ENCODE data around the gene ART4. TPM values are rescaled to one million over a fixed set of nuclear protein-coding genes. Genes with fewer than 3 reads are reported as not detected.

Gene ART4
- total and polyA plus RNA-seq, 12 donors, result 0.22 to 15.2 (median 4.7) TPM

- no peaks in the 10 kb centered on the region for H3K9me3 ChIP-seq (replicated peaks in 1 of 3)
- intact Hi-C loops (cut with DNase I), result no loop called here
- no peaks in the 10 kb centered on the region for H3K4me1 ChIP-seq (replicated peaks in 1 of 2)
- no peak overlapping the region for H3K27ac ChIP-seq
- no peaks in the 10 kb centered on the region for H3K36me3 ChIP-seq (replicated peaks in 1 of 2)
- H3K27me3 ChIP-seq, result no peaks in the 10 kb centered on the region
- no peak for DNase-seq
- no peak for TF ChIP-seq POLR2A (IDR thresholded peaks at IDR 0.05)
- H3K4me3 ChIP-seq, result no peak overlapping the region
- WGBS, 4 donors, result 74 to 84% (median 76%) methylated on average over 1 of the region's 1 CpG
Measured at GRCh38 chr12:14824012-14824634, 19.2 kb downstream of the ART4 start.

GRCh38 chr12:14814014-14814413 is 29.3 kb downstream of the ART4 start, which contains the start of gene SMCO3:
TSS of gene SMCO3 (minus strand) at chr12:14814182. CDS start at chr12:14806680, 7,502 bp downstream.
- H3K4me1 ChIP-seq (replicated peaks in 1 of 2), result no peaks in the 10 kb centered on the region
- TF ChIP-seq POLR2A (IDR thresholded peaks at IDR 0.05), result no peak
- TF ChIP-seq CTCF (IDR thresholded peaks at IDR 0.05), result no peak
- intact Hi-C loops (cut with DNase I), result no loop called here
- H3K36me3 ChIP-seq (replicated peaks in 1 of 2), result no peaks in the 10 kb centered on the region
- no peaks in the 10 kb centered on the region for H3K9me3 ChIP-seq (replicated peaks in 1 of 3)
- WGBS, 4 donors, result 81 to 89% (median 87%) methylated on average over 3 of the region's 3 CpGs
- H3K27ac ChIP-seq, result no peak within 1 kb of the TSS
- no peaks in the 10 kb centered on the region for H3K27me3 ChIP-seq
- H3K4me3 ChIP-seq, result no peak within 1 kb of the TSS
- no peak for DNase-seq

GRCh38 chr12:14811486-14811885 is 31.8 kb downstream of the ART4 start:
- 89 to 94% (median 92%) methylated on average over 2 of the region's 2 CpGs for WGBS, 4 donors
- DNase-seq, result no peak

GRCh38 chr12:14810953-14811483 is 32.3 kb downstream of the ART4 start:
- Histone ChIP-seq H3K9me3 (replicated peaks in 1 of 3) (no peaks in the 10 kb centered on the region), H3K27ac (no peak overlapping the region), H3K4me3 (no peak overlapping the region), H3K4me1 (replicated peaks in 1 of 2) (no peaks in the 10 kb centered on the region), H3K36me3 (replicated peaks in 1 of 2) (no peaks in the 10 kb centered on the region), H3K27me3 (no peaks in the 10 kb centered on the region)
- intact Hi-C loops (cut with DNase I), result no loop called here
- peak; percentile 26 to 60 (median 46) for DNase-seq
- WGBS, 4 donors, result 95 to 97% (median 96%) methylated on average over 1 of the region's 1 CpG
- TF ChIP-seq POLR2A (IDR thresholded peaks at IDR 0.05) (no peak), CTCF (IDR thresholded peaks at IDR 0.05) (peak; percentile 17 to 48 (median 42))

More at GRCh38 chr12:14811486-14811885, 31.8 kb downstream of the ART4 start:
- Histone ChIP-seq H3K4me1 (replicated peaks in 1 of 2) (no peaks in the 10 kb centered on the region), H3K36me3 (replicated peaks in 1 of 2) (no peaks in the 10 kb centered on the region), H3K4me3 (no peak overlapping the region), H3K27me3 (no peaks in the 10 kb centered on the region), H3K27ac (no peak overlapping the region), H3K9me3 (replicated peaks in 1 of 3) (no peaks in the 10 kb centered on the region)
- intact Hi-C loops (cut with DNase I), result no loop called here
- peak in 1 of 6 experiments; percentile 1 for TF ChIP-seq CTCF (IDR thresholded peaks at IDR 0.05)
- TF ChIP-seq POLR2A (IDR thresholded peaks at IDR 0.05), result no peak
